ENCODE measurements around the gene TFF3. TPM values are rescaled to one million over a fixed set of nuclear protein-coding genes. Genes with fewer than 3 reads are reported as not detected.

The TFF3 gene
- total RNA-seq, 2 donors from 2014 or later: 6.3 to 16.3 TPM

GRCh38 chr21:42304556-42305454 lies 10.4 kb downstream of the TFF3 start:
- no peak overlapping the region for H3K27ac ChIP-seq
- H3K27me3 ChIP-seq: no peaks in the 10 kb centered on the region
- no peaks in the 10 kb centered on the region for H3K9me3 ChIP-seq
- H3K36me3 ChIP-seq (replicated peaks in 1 of 2; ENCODE audit: insufficient read depth in 1 of 2, low read depth in 2 of 2): no peaks in the 10 kb centered on the region
- intact Hi-C loops (cut with DNase I): no loop called here
- H3K4me3 ChIP-seq: no peak overlapping the region
- WGBS, 2 donors: 53 to 66% methylated on average over 18 to 22 of the region's 22 CpGs
- TF ChIP-seq CTCF (IDR thresholded peaks at IDR 0.05) (no peak), POLR2A (IDR thresholded peaks at IDR 0.05) (no peak)
- no peak for DNase-seq
- H3K4me1 ChIP-seq: peaks cover 12% of the 10 kb centered on the region
- no peak for ATAC-seq

GRCh38 chr21:42303443-42303842 lies 11.8 kb downstream of the TFF3 start:
- Histone ChIP-seq H3K27me3 (no peaks in the 10 kb centered on the region), H3K9me3 (no peaks in the 10 kb centered on the region), H3K36me3 (replicated peaks in 1 of 2; ENCODE audit: insufficient read depth in 1 of 2, low read depth in 2 of 2) (no peaks in the 10 kb centered on the region), H3K27ac (no peak overlapping the region), H3K4me3 (no peak overlapping the region), H3K4me1 (peaks cover 6% of the 10 kb centered on the region)
- DNase-seq: no peak
- WGBS, 2 donors: 56 to 63% methylated on average over 3 of the region's 3 CpGs
- TF ChIP-seq CTCF (IDR thresholded peaks at IDR 0.05): no peak
- TF ChIP-seq POLR2A (IDR thresholded peaks at IDR 0.05): no peak
- ATAC-seq: no peak
- intact Hi-C loops (cut with DNase I): no loop called here

- Histone ChIP-seq H3K4me1 (peaks cover 6% of the 10 kb centered on the region), H3K4me3 (no peak overlapping the region), H3K27me3 (no peaks in the 10 kb centered on the region), H3K9me3 (no peaks in the 10 kb centered on the region), H3K27ac (no peak overlapping the region), H3K36me3 (replicated peaks in 1 of 2; ENCODE audit: insufficient read depth in 1 of 2, low read depth in 2 of 2) (no peaks in the 10 kb centered on the region)
- intact Hi-C loops (cut with DNase I): no loop called here
- TF ChIP-seq POLR2A (IDR thresholded peaks at IDR 0.05): no peak
- no peak for TF ChIP-seq CTCF (IDR thresholded peaks at IDR 0.05)
- WGBS, 2 donors: 70% methylated on average over 4 to 7 of the region's 7 CpGs
- DNase-seq (no peak), ATAC-seq (no peak)
Measured at GRCh38 chr21:42302794-42303193, 12.4 kb downstream of the TFF3 start.

GRCh38 chr21:42302076-42302650 lies 13.0 kb downstream of the TFF3 start:
- ATAC-seq (no peak), DNase-seq (no peak)
- no peaks in the 10 kb centered on the region for H3K9me3 ChIP-seq
- intact Hi-C loops (cut with DNase I): no loop called here
- H3K4me1 ChIP-seq: peaks cover 5% of the 10 kb centered on the region
- peak overlapping the region in 2 of 4 donors; percentile 30 to 36 for H3K27ac ChIP-seq
- no peaks in the 10 kb centered on the region for H3K36me3 ChIP-seq (replicated peaks in 1 of 2; ENCODE audit: insufficient read depth in 1 of 2, low read depth in 2 of 2)
- 66 to 73% methylated on average over 12 of the region's 12 CpGs for WGBS, 2 donors
- H3K4me3 ChIP-seq: no peak overlapping the region
- TF ChIP-seq CTCF (IDR thresholded peaks at IDR 0.05) (no peak), POLR2A (IDR thresholded peaks at IDR 0.05) (no peak)
- no peaks in the 10 kb centered on the region for H3K27me3 ChIP-seq
